ENCODE results near the gene AXIN2. TPM values are rescaled to one million over a fixed set of nuclear protein-coding genes. Genes with fewer than 3 reads are reported as not detected.

Gene AXIN2
- total RNA-seq, 1 donor from 2014 or later, result 44.8 TPM

DNA sequence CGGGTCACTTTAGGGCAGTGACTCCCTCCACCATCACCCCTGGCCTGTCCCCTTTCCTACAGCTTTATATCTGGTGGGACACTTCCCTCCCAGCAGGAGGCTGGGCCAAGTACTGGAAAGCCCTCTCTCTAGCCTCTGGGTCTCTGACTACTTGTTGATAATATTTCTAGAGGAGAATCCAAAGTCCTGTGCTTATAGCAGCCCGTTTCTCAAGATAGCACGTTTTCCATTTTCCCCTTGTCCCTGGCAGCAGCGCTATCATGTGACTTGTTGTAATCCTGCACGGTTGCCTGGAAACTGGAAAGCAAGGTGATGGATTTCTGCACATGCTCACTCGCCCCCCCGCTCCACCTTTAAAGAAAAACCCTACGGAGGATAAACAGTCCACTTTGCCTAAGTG lies 3.3 kb upstream of the AXIN2 start:
- Mint-ChIP-seq H3K27me3 (ENCODE audit: unreplicated experiment) (peaks cover 6% of the 10 kb centered on the region), H3K27ac (ENCODE audit: unreplicated experiment) (no peak overlapping the region), H3K4me3 (ENCODE audit: unreplicated experiment) (no peak overlapping the region), H3K4me1 (ENCODE audit: unreplicated experiment) (peaks cover 15% of the 10 kb centered on the region), H3K9me3 (ENCODE audit: unreplicated experiment) (no peaks in the 10 kb centered on the region), H3K36me3 (ENCODE audit: low read depth, unreplicated experiment) (no peaks in the 10 kb centered on the region)
- TF ChIP-seq, protein P1, sequence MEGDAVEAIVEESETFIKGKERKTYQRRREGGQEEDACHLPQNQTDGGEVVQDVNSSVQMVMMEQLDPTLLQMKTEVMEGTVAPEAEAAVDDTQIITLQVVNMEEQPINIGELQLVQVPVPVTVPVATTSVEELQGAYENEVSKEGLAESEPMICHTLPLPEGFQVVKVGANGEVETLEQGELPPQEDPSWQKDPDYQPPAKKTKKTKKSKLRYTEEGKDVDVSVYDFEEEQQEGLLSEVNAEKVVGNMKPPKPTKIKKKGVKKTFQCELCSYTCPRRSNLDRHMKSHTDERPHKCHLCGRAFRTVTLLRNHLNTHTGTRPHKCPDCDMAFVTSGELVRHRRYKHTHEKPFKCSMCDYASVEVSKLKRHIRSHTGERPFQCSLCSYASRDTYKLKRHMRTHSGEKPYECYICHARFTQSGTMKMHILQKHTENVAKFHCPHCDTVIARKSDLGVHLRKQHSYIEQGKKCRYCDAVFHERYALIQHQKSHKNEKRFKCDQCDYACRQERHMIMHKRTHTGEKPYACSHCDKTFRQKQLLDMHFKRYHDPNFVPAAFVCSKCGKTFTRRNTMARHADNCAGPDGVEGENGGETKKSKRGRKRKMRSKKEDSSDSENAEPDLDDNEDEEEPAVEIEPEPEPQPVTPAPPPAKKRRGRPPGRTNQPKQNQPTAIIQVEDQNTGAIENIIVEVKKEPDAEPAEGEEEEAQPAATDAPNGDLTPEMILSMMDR (IDR thresholded peaks at IDR 0.05; ENCODE audit: unreplicated experiment), result no peak
- DNase-seq (ENCODE audit: low spot score), result no peak

DNA sequence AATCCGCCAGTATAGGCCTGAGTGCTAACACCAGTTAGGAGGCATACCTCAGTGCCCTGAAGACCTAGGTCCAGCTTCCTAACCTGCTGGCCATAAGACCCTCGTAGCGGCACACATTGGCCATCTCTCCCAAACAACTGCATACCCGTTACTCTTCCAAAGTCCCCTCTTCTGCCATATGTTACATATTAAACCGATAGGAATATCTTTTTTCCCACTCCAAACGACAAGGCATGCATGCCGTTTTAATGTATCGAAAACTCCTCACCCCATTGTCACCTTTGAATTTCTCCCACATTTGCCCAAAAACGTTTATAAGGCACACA lies 721 bp upstream of the AXIN2 start:
- H3K27ac Mint-ChIP-seq (ENCODE audit: unreplicated experiment), result no peak overlapping the region

DNA sequence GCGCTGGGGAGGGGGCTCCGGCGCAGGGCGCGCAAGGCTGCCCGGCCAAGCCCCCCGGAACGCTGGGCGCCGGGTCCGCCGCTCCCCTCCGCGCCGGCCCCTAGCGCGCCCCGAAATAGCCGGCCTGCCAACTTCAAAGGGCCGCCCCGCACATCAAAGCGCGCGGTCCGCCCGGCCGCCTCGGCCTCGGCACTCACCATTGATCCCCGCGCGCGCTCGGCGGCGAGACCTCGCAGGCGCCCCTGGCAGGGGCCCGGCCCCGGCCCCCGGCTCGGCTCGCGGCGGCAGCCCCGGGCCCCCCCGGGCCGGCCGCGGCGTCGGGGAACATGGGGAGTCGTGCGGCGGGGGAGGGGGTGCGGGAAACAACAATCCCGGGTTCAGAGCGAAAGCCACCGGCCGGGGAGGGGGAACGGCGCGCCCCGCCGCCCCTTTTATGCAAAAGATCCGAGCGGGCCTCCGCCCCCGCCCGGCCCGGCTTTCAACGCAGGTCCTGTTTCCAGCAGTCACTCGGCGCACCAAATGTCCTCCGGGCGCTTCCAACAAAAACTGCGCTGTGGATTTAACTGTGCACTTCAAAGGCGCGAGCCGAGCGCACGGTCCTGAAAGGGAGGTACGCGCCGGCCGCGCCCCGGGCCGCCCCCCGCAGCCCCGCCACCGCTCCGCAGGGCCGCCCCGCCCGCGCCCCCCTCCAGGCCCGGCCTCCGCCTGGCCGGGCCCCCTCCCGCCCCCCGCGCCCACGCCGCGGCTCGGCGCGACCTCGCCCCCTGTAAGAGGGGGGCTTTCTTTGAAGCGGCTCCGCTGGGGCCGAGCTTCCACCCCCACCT lies 608 bp downstream of the AXIN2 start:
- Mint-ChIP-seq H3K27ac (ENCODE audit: unreplicated experiment) (no peak overlapping the region), H3K9me3 (ENCODE audit: unreplicated experiment) (no peaks in the 10 kb centered on the region), H3K4me1 (ENCODE audit: unreplicated experiment) (peaks cover 20% of the 10 kb centered on the region), H3K4me3 (ENCODE audit: unreplicated experiment) (no peak overlapping the region), H3K27me3 (ENCODE audit: unreplicated experiment) (peaks cover 6% of the 10 kb centered on the region), H3K36me3 (ENCODE audit: low read depth, unreplicated experiment) (peaks cover 5% of the 10 kb centered on the region)
- peak; percentile 77 for DNase-seq (ENCODE audit: low spot score)
- TF ChIP-seq, protein P1 (IDR thresholded peaks at IDR 0.05; ENCODE audit: unreplicated experiment), result no peak

More for the DNA sequence above, 721 bp upstream of the AXIN2 start:
- H3K4me3 Mint-ChIP-seq (ENCODE audit: unreplicated experiment), result peak overlapping the region; percentile 91
- H3K27me3 Mint-ChIP-seq (ENCODE audit: unreplicated experiment), result peaks cover 6% of the 10 kb centered on the region
- DNase-seq (ENCODE audit: low spot score), result no peak
- peaks cover 20% of the 10 kb centered on the region for H3K4me1 Mint-ChIP-seq (ENCODE audit: unreplicated experiment)
- TF ChIP-seq, protein P1 (IDR thresholded peaks at IDR 0.05; ENCODE audit: unreplicated experiment), result no peak
- no peaks in the 10 kb centered on the region for H3K9me3 Mint-ChIP-seq (ENCODE audit: unreplicated experiment)
- peaks cover 5% of the 10 kb centered on the region for H3K36me3 Mint-ChIP-seq (ENCODE audit: low read depth, unreplicated experiment)

DNA sequence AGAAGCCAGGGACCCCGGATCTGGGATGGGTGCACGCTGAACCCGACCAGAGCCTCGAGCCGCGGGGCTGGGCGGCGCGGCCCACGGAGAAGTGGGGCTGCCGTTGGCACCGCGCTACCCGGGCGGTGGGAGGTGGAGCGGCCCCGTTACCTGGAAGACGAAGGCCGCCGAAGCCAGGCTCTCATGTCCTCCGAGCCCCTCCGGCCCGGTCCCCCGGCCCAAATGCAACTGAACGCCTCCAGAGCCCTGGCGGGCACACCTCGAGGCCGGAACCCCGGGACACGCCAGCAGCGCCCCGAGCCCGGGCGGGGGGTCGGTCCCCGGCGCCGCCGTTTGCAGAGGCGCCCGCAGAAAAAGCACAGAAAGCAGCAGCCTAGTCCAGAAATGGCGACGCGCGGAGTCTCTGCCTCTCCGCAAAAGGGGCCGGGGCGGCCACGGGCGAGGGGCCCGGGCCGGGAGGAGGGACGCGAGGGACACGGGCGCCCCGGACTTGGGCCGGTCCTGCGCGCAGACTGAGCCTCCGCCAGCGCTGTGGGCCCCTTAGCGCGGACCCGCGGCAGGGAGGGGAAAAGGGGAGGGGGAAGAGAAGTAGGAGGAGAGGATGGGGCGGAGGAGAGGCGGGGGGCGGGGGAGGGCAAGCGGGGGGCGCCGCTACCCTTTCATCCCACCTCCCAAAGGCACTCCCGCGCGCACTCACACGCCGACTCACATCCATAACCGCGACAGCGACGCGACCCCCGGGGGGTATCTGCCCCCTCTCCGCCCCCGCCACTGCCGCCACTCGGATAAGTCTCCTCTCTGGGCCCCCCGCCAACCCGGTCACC lies 1.4 kb downstream of the AXIN2 start:
- peaks cover 5% of the 10 kb centered on the region for H3K36me3 Mint-ChIP-seq (ENCODE audit: low read depth, unreplicated experiment)
- no peak overlapping the region for H3K27ac Mint-ChIP-seq (ENCODE audit: unreplicated experiment)
- peak; percentile 49 for DNase-seq (ENCODE audit: low spot score)
- peak overlapping the region; percentile 79 for H3K4me3 Mint-ChIP-seq (ENCODE audit: unreplicated experiment)
- H3K27me3 Mint-ChIP-seq (ENCODE audit: unreplicated experiment), result peaks cover 6% of the 10 kb centered on the region
- H3K9me3 Mint-ChIP-seq (ENCODE audit: unreplicated experiment), result no peaks in the 10 kb centered on the region
- TF ChIP-seq, protein P1 (IDR thresholded peaks at IDR 0.05; ENCODE audit: unreplicated experiment), result no peak
- H3K4me1 Mint-ChIP-seq (ENCODE audit: unreplicated experiment), result peaks cover 20% of the 10 kb centered on the region

DNA sequence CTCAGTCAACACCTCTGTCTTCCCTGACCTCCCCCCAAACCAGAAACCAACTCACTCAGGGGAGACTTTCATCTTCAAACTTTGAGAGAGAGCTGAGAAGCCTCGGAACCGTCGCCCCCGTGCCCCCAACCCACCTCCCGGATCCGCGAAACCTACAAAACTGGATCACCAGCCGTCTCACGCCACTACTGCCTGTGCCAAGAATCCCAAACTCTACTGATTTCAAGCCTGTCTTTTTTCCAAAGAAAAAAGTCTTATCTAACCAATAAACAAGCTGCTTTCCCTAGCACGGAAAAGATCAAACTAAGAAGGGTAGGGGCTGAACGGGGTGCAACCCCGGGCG lies 2.0 kb downstream of the AXIN2 start:
- peaks cover 6% of the 10 kb centered on the region for H3K27me3 Mint-ChIP-seq (ENCODE audit: unreplicated experiment)
- peak overlapping the region; percentile 65 for H3K27ac Mint-ChIP-seq (ENCODE audit: unreplicated experiment)
- no peak overlapping the region for H3K4me3 Mint-ChIP-seq (ENCODE audit: unreplicated experiment)
- H3K36me3 Mint-ChIP-seq (ENCODE audit: low read depth, unreplicated experiment), result peaks cover 5% of the 10 kb centered on the region
- H3K4me1 Mint-ChIP-seq (ENCODE audit: unreplicated experiment), result peaks cover 21% of the 10 kb centered on the region
- no peak for DNase-seq (ENCODE audit: low spot score)
- no peaks in the 10 kb centered on the region for H3K9me3 Mint-ChIP-seq (ENCODE audit: unreplicated experiment)
- TF ChIP-seq, protein P1 (IDR thresholded peaks at IDR 0.05; ENCODE audit: unreplicated experiment), result no peak
